GM19099 (cell line): ENCODE measurements around the gene PTDSS2.

ENCODE experiments used
- POLR2A ChIP-seq: IDR thresholded peaks from 3 replicates; pipeline ENCODE4 v1.6.1; 2011; ENCODE audit warnings: low read depth; ENCODE audit not compliant: insufficient read length; ENCODE audit errors: extremely low read depth

Gene PTDSS2

DNA sequence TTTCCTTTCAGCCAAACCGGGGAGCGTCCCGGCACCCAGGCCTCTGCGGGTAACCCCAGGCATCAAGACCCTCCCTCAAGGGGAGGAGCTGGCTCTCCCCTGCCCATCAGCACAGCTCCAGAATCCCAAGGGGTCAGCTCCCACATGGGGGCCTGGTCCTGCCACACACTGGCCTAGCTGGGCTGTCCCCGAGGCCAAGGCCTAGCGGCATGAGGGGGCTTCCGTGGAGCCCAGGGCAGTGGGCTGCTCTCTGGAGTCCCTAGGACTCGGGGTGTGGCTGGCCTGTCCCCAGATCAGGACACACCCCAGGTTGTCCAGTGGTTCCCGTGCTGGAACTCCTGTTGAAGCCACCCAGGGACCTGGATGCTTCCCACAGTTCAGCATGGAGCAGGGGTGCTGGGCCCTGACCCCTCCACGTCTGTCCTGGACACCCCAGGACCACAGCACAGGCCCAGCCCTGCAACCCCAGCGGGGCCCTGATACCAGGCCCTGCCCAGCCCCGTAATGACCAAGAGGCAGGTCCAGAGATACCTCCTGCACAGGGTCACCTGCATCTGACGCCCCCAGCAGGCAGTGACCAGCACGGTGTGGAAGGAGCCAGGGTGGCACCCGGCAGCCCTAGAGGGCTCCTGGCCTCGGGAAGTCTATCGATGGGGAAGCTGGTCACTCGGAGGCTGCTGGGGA lies 79.8 kb downstream of the PTDSS2 start:
- no peak for TF ChIP-seq POLR2A

- TF ChIP-seq POLR2A, result no peak
These were observed 81.1 kb downstream of the PTDSS2 start for GRCh38 chr11:530960-531831.

DNA sequence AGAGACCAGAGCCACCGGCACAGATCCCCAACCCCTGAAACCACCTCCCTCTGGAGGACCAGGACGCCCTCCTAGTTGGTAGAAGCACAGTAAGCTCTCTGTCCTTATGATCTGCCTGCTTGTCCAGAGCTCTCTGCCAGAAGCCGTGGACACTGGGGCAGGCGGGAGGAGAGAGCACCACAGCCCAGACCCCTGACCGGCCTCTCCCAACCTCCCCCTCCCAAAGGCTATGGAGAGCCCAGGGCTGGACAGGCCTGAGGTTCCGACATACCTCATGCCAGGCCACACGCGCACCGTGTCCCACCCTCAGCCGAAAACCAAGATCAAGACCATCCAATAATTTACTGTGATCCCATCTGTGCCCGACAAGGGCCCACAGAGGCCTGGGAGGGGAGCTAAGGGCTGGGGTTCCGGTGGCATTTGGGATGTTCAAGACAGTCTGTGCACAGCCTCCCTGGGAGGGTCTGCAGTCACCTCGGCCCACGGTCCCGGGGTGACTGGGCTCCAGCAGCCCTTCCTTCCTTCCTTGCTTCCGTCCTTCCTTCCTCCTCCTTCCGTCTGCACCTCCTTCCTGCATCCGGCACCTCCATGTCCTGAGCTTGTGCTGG lies 81.9 kb downstream of the PTDSS2 start:
- TF ChIP-seq POLR2A, result no peak

DNA sequence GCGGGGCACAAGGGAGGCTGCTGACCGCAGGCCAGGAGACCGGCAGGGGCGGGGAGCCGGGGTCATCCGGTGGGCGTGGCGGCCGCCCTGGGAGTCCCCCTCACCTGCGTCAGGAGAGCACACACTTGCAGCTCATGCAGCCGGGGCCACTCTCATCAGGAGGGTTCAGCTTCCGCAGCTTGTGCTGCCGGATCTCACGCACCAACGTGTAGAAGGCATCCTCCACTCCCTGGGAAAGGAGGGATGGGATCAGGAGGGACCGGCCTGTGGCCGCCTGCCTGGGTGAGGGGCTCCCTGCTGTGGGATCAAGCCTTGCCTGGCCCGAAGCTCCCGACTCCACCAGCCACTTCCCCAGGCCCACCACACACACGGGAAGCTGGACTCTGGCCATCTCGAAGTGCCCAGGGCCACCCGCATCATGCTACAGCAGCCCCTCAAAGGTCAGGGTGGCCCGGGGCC lies 82.5 kb downstream of the PTDSS2 start:
- TF ChIP-seq POLR2A, result no peak

- TF ChIP-seq POLR2A, result no peak
These were observed 83.0 kb downstream of the PTDSS2 start for GRCh38 chr11:532986-533585.

GRCh38 chr11:533586-534395 lies 83.7 kb downstream of the PTDSS2 start:
- no peak for TF ChIP-seq POLR2A

- TF ChIP-seq POLR2A, result no peak
These were observed 84.5 kb downstream of the PTDSS2 start for GRCh38 chr11:534396-535209.

- no peak for TF ChIP-seq POLR2A
These were observed 85.1 kb downstream of the PTDSS2 start for GRCh38 chr11:535210-535518.

DNA sequence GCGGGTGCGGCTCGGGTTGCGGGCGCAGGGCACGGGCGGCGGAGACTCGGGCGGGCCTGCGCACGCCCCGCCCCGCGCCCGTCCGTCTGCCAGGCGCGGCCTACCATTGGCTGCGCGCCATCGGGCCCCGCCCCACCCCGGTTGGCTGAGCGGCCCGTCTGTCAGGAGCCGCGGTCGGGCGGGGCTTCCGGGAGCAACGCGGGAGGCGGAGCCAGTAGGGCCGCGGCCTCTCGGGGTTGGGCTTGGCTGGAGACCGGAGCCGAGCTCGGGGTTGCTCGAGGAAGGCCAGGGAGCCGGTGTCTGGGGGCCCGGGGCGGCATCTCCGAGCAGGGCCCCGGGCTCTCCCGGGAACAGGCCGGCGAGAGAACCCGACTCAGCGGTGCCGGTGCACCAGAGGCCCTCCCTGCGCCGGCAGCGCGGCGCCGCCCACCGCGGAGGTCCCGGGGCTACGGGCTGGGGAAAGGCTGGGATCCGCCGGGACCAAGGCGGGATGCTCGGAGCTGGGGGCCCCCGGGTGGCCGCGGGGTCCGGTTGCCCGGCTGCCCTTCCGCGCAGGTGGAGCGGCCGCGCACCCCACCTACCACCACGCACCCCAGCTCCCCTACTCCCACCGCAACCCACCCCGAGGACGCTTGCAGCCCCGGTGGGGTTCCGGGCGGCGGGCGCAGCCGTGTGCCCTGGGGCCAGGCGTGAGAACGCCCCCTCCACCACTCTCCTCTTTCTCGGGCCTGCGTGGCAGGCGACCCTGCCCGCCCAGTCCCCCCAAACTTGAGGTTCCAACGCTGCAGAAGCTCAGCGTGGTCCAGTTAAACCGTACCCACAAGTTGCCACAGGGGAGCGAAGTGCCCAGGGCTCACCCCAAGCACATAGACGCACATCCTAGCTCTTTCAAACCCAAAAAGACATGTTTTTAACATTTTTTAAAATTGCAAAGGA lies 85.7 kb downstream of the PTDSS2 start, which contains the start of gene HRAS:
Gene HRAS, minus strand, starts transcription at position 58 of the 936 bp plus-strand sequence.
- peak; percentile 87 for TF ChIP-seq POLR2A

- peak; percentile 60 for TF ChIP-seq POLR2A
These were observed 87.0 kb downstream of the PTDSS2 start, which contains the start of gene LRRC56 for GRCh38 chr11:536841-537621. LRRC56 (plus strand) TSS chr11:537527; CDS start chr11:540685, 3,158 bp downstream.

- TF ChIP-seq POLR2A, result no peak
These were observed 87.7 kb downstream of the PTDSS2 start for GRCh38 chr11:537622-538430.
